Smooth muscle cell (in vitro differentiated cells): ENCODE results near the gene PKP3. TPM values are rescaled to one million over a fixed set of nuclear protein-coding genes. Genes with fewer than 3 reads are reported as not detected.

Experiments used
- DNase-seq: peaks from one replicate; lab custom pipeline; 2025; ENCODE audit not compliant: unreplicated experiment; lab: John Stamatoyannopoulos, UW
- H2AFZ ChIP-seq: fragments of 200-600 bp; sonication (generic); 2 replicates; pipeline ENCODE4 v1.6.0; 2016; ENCODE audit warnings: antibody characterized with exemption, low read depth, mild to moderate bottlenecking
- H3F3A ChIP-seq: fragments of 200-600 bp; sonication (generic); 2 replicates; pipeline ENCODE4 v1.6.0; 2017; ENCODE audit warnings: antibody characterized with exemption, low read depth
- H3K27ac ChIP-seq: fragments of 200-600 bp; sonication (generic); 2 replicates; pipeline ENCODE4 v1.5.1; 2016; ENCODE audit warnings: low read depth, mild to moderate bottlenecking
- H3K27me3 ChIP-seq: fragments of 200-600 bp; sonication (generic); 2 replicates; pipeline ENCODE4 v1.6.1; 2016; ENCODE audit warnings: low read depth, mild to moderate bottlenecking
- H3K36me3 ChIP-seq: fragments of 200-600 bp; sonication (generic); 2 replicates; pipeline ENCODE4 v1.5.1; 2016; ENCODE audit warnings: low read depth
- H3K4me1 ChIP-seq: fragments of 200-600 bp; sonication (generic); 2 replicates; pipeline ENCODE4 v1.5.1; 2016; ENCODE audit warnings: low read depth
- H3K4me2 ChIP-seq: fragments of 200-600 bp; sonication (generic); 2 replicates; pipeline ENCODE4 v1.6.0; 2016; ENCODE audit warnings: mild to moderate bottlenecking
- H3K4me3 ChIP-seq: fragments of 200-600 bp; sonication (generic); 2 replicates; pipeline ENCODE4 v1.5.1; 2016; ENCODE audit warnings: mild to moderate bottlenecking
- H3K79me2 ChIP-seq: fragments of 200-600 bp; sonication (generic); 2 replicates; pipeline ENCODE4 v1.6.0; 2016; ENCODE audit warnings: low read depth, mild to moderate bottlenecking
- H3K9ac ChIP-seq: fragments of 200-600 bp; sonication (generic); 2 replicates; pipeline ENCODE4 v1.6.0; 2016; ENCODE audit warnings: low read depth
- H3K9me3 ChIP-seq: fragments of 200-600 bp; sonication (generic); replicated peaks from 2 replicates; pipeline ENCODE4 v1.5.1; 2016; ENCODE audit warnings: low read depth
- H4K20me1 ChIP-seq: fragments of 200-600 bp; sonication (generic); 2 replicates; pipeline ENCODE4 v1.6.0; 2016; ENCODE audit warnings: low read depth
- CTCF ChIP-seq: fragments of 200-600 bp; sonication (generic); IDR thresholded peaks from 2 replicates; pipeline ENCODE4 v1.5.1; 2017; ENCODE audit warnings: borderline replicate concordance, mild to moderate bottlenecking, antibody characterized with exemption; ENCODE audit not compliant: insufficient read depth, poor library complexity, severe bottlenecking
- WGBS: methylation state at CpG from one replicate; pipeline ENCODE4 v1.1.7; 2016; ENCODE audit warnings: low lambda C conversion rate; 5-methylcytosine and 5-hydroxymethylcytosine counted together
- polyA plus RNA-seq: library from polyadenylated mRNA; unstranded; fragments of >200 nt; fragmentation: Nextera tagmentation; extraction: Ambion mirVana; gene quantifications from 2 replicates; pipeline ENCODE4 v1.2.1, GENCODE V29; 2016
- total RNA-seq: library from RNA; depleted of rRNA; stranded (reverse); fragments of >200 nt; gene quantifications from 2 replicates; pipeline ENCODE4 v1.2.3, GENCODE V29; 2014

The PKP3 gene
- total and polyA plus RNA-seq, 2 experiments from 2014 or later = 24.6 to 61.2 TPM

- no peak overlapping the region for H2AFZ ChIP-seq
- no peaks in the 10 kb centered on the region for H3K36me3 ChIP-seq
- WGBS = 94% methylated on average over 26 of the region's 27 CpGs
- no peak for DNase-seq
- no peaks in the 10 kb centered on the region for H3K4me1 ChIP-seq
- no peak overlapping the region for H3K9ac ChIP-seq
- no peaks in the 10 kb centered on the region for H3F3A ChIP-seq
- H3K9me3 ChIP-seq = no peaks in the 10 kb centered on the region
- no peaks in the 10 kb centered on the region for H4K20me1 ChIP-seq
- no peaks in the 10 kb centered on the region for H3K79me2 ChIP-seq
- H3K27ac ChIP-seq = no peak overlapping the region
- no peaks in the 10 kb centered on the region for H3K27me3 ChIP-seq
- H3K4me3 ChIP-seq = no peak overlapping the region
- no peak for TF ChIP-seq CTCF
- no peak overlapping the region for H3K4me2 ChIP-seq
Measured at GRCh38 chr11:440065-441042, 46.3 kb downstream of the PKP3 start.

- Histone ChIP-seq H3K79me2 (no peaks in the 10 kb centered on the region), H3K27me3 (no peaks in the 10 kb centered on the region), H3K9ac (no peak overlapping the region), H2AFZ (no peak overlapping the region), H3K4me3 (no peak overlapping the region), H3F3A (no peaks in the 10 kb centered on the region), H4K20me1 (no peaks in the 10 kb centered on the region), H3K36me3 (no peaks in the 10 kb centered on the region), H3K4me2 (no peak overlapping the region), H3K4me1 (no peaks in the 10 kb centered on the region), H3K27ac (no peak overlapping the region), H3K9me3 (no peaks in the 10 kb centered on the region)
- 86% methylated on average over 13 of the region's 13 CpGs for WGBS
- no peak for TF ChIP-seq CTCF
- no peak for DNase-seq
Measured at GRCh38 chr11:441043-441417, 47.0 kb downstream of the PKP3 start.

DNA sequence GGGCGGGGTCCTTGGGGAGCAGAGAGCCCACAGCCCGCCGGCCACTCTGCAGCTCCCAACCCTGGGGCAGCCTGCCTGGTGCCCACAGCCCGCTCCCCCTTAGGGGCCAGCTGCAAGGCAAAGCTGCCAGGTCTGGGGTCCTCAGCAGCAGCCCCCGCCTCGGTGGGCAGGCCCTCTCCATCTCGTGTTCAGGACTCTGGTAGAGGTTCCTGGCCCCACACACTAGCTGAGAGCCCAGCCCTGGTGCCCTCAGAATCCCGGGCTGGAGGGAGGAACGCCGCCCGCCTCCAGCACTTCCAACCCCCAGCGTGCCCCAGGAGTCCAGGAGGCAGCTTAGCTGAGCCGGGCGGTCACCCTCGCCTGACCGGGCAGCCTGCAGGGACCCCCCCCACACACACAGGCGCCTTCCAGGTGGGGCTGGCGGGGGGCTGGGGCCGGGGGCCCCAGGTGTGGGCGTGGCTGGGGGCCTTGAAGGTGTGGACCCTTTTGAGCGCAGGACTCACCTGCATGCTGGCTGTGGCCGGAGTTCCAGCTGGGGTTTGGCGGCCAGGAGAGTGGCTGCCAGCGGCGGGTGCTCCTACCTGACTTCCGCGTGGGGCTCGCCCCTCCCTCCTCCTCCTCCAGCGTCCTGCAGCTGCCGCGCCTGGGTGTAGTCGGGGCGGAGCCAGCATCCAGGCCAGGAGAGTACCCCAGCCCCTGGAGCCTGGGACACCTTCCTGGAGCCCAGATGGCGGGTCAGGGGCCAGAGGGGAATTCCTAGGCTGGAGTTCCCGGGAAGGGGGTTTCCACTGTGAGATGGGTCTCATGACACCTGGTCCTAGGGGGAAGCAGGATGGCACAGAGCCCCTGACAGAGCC is 47.6 kb downstream of the PKP3 start, which contains the start of gene ANO9:
TSS of gene ANO9 (minus strand) at position 594 of the 857 bp plus-strand sequence. CDS start at position 509, 85 bp downstream.
- Histone ChIP-seq H3K36me3 (no peaks in the 10 kb centered on the region), H3K4me1 (no peaks in the 10 kb centered on the region), H3K79me2 (no peaks in the 10 kb centered on the region), H3K9me3 (no peaks in the 10 kb centered on the region), H3K9ac (no peak within 1 kb of the TSS), H3F3A (no peaks in the 10 kb centered on the region), H4K20me1 (no peaks in the 10 kb centered on the region), H3K27me3 (no peaks in the 10 kb centered on the region), H3K4me2 (peak within 1 kb of the TSS; percentile 78), H3K27ac (no peak within 1 kb of the TSS), H2AFZ (no peak within 1 kb of the TSS), H3K4me3 (peak within 1 kb of the TSS; percentile 39)
- TF ChIP-seq CTCF = no peak
- 47% methylated on average over 25 of the region's 35 CpGs for WGBS
- DNase-seq = no peak
